Lung (tissue), 16 donors: Measurements from ENCODE around the gene MRO. TPM values are rescaled to one million over a fixed set of nuclear protein-coding genes. Genes with fewer than 3 reads are reported as not detected.

Experiments used
- ATAC-seq: fragments of 200-7000 bp; cut with Tn5 transposase; one replicate; pipeline ENCODE4 v1.9.1; 2020; ENCODE audit warnings: moderate number of reproducible peaks; ENCODE audit not compliant: insufficient read depth, low FRiP score
- DNase-seq, 3 donors: peaks; one replicate each; pipeline ENCODE4 v3.0.0-alpha.2; 2013 to 2017
- H3K27ac ChIP-seq, 2 donors: one replicate each; pipeline ENCODE4 v1.5.1; 2013; ENCODE audit warnings: mild to moderate bottlenecking in 2 of 2, moderate library complexity in 2 of 2, control low read depth in 1 of 2, inconsistent platforms in 1 of 2, low read depth in 1 of 2, low read length in 1 of 2
- H3K27me3 ChIP-seq, 3 donors: one replicate each; pipeline ENCODE4 v1.5.1; 2013; ENCODE audit warnings: low read length in 2 of 3; ENCODE audit not compliant: control insufficient read depth in 3 of 3, insufficient read depth in 3 of 3
- H3K36me3 ChIP-seq, 4 donors: one replicate each; pipeline ENCODE4 v1.5.1; 2013; ENCODE audit warnings: low read length in 4 of 4, mild to moderate bottlenecking in 1 of 4, moderate library complexity in 1 of 4; ENCODE audit not compliant: control insufficient read depth in 4 of 4, insufficient read depth in 4 of 4
- H3K4me1 ChIP-seq, 5 donors: one replicate each; pipeline ENCODE4 v1.5.1; 2013; ENCODE audit warnings: low read length in 5 of 5, mild to moderate bottlenecking in 2 of 5, moderate library complexity in 1 of 5; ENCODE audit not compliant: control insufficient read depth in 5 of 5, insufficient read depth in 5 of 5
- H3K4me3 ChIP-seq: one replicate; pipeline ENCODE4 v1.5.1; 2013; ENCODE audit warnings: mild to moderate bottlenecking, control low read depth, moderate library complexity
- H3K9ac ChIP-seq, 2 donors: one replicate each; pipeline ENCODE4 v1.5.1; 2013; ENCODE audit warnings: low read length in 2 of 2, control low read depth in 1 of 2; ENCODE audit not compliant: insufficient read depth in 1 of 2
- H3K9me3 ChIP-seq, 4 donors: one replicate each; pipeline ENCODE4 v1.5.1; 2013; ENCODE audit warnings: low read length in 3 of 4, mild to moderate bottlenecking in 1 of 4, moderate library complexity in 1 of 4; ENCODE audit not compliant: control insufficient read depth in 4 of 4, insufficient read depth in 3 of 4
- WGBS, 2 donors: extraction: QIAGEN DNeasy Blood & Tissue Kit; methylation state at CpG; one replicate each; pipeline ENCODE4 v1.1.7; 2013; 5-methylcytosine and 5-hydroxymethylcytosine counted together
- long read RNA-seq, 5 donors: transcript quantifications; one replicate each; lab custom pipeline, GENCODE V29; 2026
- polyA plus RNA-seq, 2 donors: library from polyadenylated mRNA; stranded (reverse); fragments of 200-250 nt; gene quantifications; one replicate each; pipeline ENCODE4 v1.2.1, GENCODE V29; 2013
- total RNA-seq, 2 donors: library from RNA; depleted of rRNA in 1 of 2; stranded (reverse); fragments of >200 nt in 1 of 2; gene quantifications; one replicate each; pipeline ENCODE4 v1.2.1, GENCODE V29; 2014 to 2021
- TF ChIP-seq, protein P1 (sequence below): IDR thresholded peaks from 2 replicates; pipeline ENCODE4 v1.5.1; 2012; ENCODE audit warnings: mild to moderate bottlenecking; ENCODE audit errors: control extremely low read depth, extremely low read depth
- donor health status: control.
- donor health status: control.
- donor health status: Bipolar disorder and iron deficiency.
- donor health status: healthy.
- donor health status: DM: yes; HTN: yes; CAD: no.

Gene MRO
- total RNA-seq (under 1 TPM; 0.20 to 0.71 TPM), polyA plus RNA-seq (under 1 TPM; 0.05 to 0.24 TPM)
- long read RNA-seq, donor 1 = 0 reads
- long read RNA-seq, donor 2 = 0 reads
- long read RNA-seq, donor 3 = 0 reads
- long read RNA-seq, donor 4 = 0 reads
- long read RNA-seq, donor 5 = 0 reads

DNA sequence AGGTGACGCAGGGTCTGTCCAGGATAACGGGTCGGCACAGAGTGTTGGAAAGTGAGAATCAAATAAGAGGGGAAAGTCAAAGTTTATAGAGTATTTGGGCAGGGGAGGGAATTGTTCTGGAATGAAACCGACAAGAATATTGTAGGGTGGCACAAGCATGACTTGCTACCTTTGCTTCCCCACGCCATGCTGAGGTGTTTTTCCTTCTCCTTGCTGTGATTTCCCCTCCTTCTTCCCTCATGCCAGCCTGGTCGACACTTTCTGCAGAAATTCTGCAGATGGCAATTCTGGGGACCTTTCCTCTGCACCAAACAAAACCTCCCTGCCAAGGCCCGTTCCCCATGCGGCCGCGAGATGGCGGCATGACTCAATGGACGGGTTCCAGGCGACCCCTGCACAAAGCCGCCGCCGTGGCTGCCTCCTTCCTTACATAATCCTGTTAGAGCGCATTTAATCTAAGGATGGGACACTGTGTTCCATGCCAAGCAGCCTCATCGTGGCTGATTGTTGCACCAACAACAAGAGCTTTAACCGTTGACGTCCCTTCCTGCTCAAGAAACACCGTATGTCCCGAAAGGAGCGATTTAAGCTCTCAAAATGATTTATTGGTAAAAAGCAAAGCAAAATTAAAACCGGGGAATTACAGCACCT lies at the start of gene MRO:
Gene MRO (minus strand): TSS at position 289 of the 651 bp plus-strand sequence. CDS start 10,616 bp downstream, outside the sequence.
- peaks cover 0 to 2% (median 0%) of the 10 kb centered on the region in 3 donors for H3K27me3 ChIP-seq
- H3K4me3 ChIP-seq = no peak within 1 kb of the TSS
- DNase-seq = peak; percentile 84 to 91 (median 88)
- no peak within 1 kb of the TSS for H3K27ac ChIP-seq
- WGBS, 2 donors = 1 to 2% methylated on average over 24 of the region's 24 CpGs
- no peaks in the 10 kb centered on the region for H3K9me3 ChIP-seq
- no peaks in the 10 kb centered on the region for H3K36me3 ChIP-seq
- peak within 1 kb of the TSS in 1 of 2 donors; percentile 61 for H3K9ac ChIP-seq
- peak; percentile 95 for ATAC-seq
- H3K4me1 ChIP-seq = peaks cover 2 to 23% (median 4%) of the 10 kb centered on the region in 5 donors
- TF ChIP-seq, protein P1, sequence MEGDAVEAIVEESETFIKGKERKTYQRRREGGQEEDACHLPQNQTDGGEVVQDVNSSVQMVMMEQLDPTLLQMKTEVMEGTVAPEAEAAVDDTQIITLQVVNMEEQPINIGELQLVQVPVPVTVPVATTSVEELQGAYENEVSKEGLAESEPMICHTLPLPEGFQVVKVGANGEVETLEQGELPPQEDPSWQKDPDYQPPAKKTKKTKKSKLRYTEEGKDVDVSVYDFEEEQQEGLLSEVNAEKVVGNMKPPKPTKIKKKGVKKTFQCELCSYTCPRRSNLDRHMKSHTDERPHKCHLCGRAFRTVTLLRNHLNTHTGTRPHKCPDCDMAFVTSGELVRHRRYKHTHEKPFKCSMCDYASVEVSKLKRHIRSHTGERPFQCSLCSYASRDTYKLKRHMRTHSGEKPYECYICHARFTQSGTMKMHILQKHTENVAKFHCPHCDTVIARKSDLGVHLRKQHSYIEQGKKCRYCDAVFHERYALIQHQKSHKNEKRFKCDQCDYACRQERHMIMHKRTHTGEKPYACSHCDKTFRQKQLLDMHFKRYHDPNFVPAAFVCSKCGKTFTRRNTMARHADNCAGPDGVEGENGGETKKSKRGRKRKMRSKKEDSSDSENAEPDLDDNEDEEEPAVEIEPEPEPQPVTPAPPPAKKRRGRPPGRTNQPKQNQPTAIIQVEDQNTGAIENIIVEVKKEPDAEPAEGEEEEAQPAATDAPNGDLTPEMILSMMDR = peak; percentile 85

DNA sequence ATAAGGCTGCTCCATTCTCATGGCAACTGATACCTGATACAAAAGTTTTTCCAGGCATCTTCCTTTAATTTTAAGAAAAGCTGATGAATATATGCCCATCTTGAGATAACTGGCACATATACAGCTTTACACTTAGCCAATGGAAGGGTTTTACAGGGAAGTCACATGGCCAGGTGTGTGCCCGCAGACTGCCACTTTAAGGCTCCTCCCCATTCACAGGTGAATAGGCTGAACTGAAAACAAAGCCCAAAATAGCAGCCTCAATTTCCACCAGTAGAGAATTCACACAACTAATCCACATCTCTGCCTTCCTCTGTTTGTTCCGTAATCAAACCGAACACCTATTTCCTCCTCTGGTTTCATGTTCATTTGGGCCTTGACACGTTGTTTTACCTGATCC lies 49.3 kb upstream of the MRO start:
- Histone ChIP-seq H3K4me3 (no peak overlapping the region), H3K27me3 (peaks cover 0 to 3% (median 2%) of the 10 kb centered on the region in 3 donors), H3K4me1 (no peaks in the 10 kb centered on the region), H3K27ac (no peak overlapping the region), H3K9ac (no peak overlapping the region), H3K36me3 (no peaks in the 10 kb centered on the region), H3K9me3 (no peaks in the 10 kb centered on the region)
- WGBS, 2 donors = 74 to 81% methylated on average over 4 of the region's 4 CpGs
- TF ChIP-seq, protein P1 = no peak
- ATAC-seq = no peak
- DNase-seq = no peak

DNA sequence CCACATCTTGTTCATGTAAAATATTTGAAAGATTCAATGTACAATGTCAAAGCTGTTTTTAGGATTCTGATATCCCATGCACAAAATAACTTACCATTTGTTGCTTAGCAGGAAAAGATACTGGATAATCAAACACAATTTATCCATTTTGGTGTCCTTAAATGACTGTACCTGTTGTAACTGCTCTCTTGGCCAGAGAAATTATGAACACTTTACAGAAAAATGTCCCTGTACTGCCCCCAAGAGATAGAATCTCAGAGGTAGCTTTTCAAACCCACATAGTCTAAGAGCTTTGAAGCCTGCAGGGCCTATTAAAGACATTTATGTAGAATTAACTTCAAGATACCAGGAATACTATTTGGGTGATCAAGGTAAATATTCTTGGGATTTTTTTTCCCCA lies 46.9 kb upstream of the MRO start:
- peak in 1 of 3 donors; percentile 8 for DNase-seq
- no peaks in the 10 kb centered on the region for H3K36me3 ChIP-seq
- no peak overlapping the region for H3K27ac ChIP-seq
- no peaks in the 10 kb centered on the region for H3K9me3 ChIP-seq
- H3K9ac ChIP-seq = no peak overlapping the region
- TF ChIP-seq, protein P1 = no peak
- H3K27me3 ChIP-seq = no peaks in the 10 kb centered on the region
- peaks cover 0 to 2% (median 0%) of the 10 kb centered on the region in 5 donors for H3K4me1 ChIP-seq
- no peak for ATAC-seq
- no peak overlapping the region for H3K4me3 ChIP-seq
